ENCODE measurements around the gene HS3ST4. TPM values are rescaled to one million over a fixed set of nuclear protein-coding genes. Genes with fewer than 3 reads are reported as not detected.

Gene HS3ST4
- total RNA-seq, 4 donors from 2014 or later: 0.11 TPM; not detected in 3

- intact Hi-C loops (cut with DNase I): no loop called here
- no peak for TF ChIP-seq POLR2A (IDR thresholded peaks at IDR 0.05)
- TF ChIP-seq, protein P1, sequence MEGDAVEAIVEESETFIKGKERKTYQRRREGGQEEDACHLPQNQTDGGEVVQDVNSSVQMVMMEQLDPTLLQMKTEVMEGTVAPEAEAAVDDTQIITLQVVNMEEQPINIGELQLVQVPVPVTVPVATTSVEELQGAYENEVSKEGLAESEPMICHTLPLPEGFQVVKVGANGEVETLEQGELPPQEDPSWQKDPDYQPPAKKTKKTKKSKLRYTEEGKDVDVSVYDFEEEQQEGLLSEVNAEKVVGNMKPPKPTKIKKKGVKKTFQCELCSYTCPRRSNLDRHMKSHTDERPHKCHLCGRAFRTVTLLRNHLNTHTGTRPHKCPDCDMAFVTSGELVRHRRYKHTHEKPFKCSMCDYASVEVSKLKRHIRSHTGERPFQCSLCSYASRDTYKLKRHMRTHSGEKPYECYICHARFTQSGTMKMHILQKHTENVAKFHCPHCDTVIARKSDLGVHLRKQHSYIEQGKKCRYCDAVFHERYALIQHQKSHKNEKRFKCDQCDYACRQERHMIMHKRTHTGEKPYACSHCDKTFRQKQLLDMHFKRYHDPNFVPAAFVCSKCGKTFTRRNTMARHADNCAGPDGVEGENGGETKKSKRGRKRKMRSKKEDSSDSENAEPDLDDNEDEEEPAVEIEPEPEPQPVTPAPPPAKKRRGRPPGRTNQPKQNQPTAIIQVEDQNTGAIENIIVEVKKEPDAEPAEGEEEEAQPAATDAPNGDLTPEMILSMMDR (IDR thresholded peaks at IDR 0.05): no peak
- WGBS, 2 donors: 38 to 53% methylated on average over 7 of the region's 7 CpGs
- no peak for DNase-seq
- no peaks in the 10 kb centered on the region for H3K4me1 ChIP-seq
- no peak overlapping the region for H3K27ac ChIP-seq
- H3K4me3 ChIP-seq (replicated peaks in 1 of 3): no peak overlapping the region
- no peaks in the 10 kb centered on the region for H3K27me3 ChIP-seq
- H3K9me3 ChIP-seq: no peaks in the 10 kb centered on the region
- no peaks in the 10 kb centered on the region for H3K36me3 ChIP-seq
Observed at GRCh38 chr16:25747160-25747758, 55.5 kb downstream of the HS3ST4 start.

DNA sequence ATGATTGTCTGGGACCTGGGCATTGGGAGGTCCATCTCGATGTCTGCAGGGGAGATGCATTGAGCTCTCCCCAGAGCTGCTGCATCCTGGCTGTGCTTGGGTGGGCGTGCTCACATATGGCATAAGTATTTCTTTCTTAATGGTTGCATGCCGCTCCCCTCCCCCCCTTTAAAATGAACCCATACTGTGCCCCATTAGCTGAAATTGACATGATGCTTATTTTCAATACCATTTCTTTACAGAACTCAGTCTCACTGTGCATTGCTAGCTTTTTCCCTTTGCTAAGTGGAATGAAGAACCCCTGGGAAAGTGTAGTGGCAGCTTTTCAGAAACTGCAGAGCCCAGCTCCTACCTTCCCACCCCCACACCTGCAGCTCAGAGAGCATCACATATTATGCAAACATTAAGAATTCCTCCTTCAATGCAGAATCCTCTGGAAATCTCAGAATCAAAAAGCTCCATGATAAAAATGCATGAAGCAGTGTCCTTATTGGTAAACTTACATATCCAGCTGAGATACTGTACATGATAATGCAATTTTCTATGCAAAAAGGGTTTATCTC lies 56.4 kb downstream of the HS3ST4 start:
- H3K27me3 ChIP-seq: no peaks in the 10 kb centered on the region
- 74 to 83% methylated on average over 3 of the region's 3 CpGs for WGBS, 2 donors
- intact Hi-C loops (cut with DNase I): no loop called here
- H3K9me3 ChIP-seq: no peaks in the 10 kb centered on the region
- no peak for TF ChIP-seq POLR2A (IDR thresholded peaks at IDR 0.05)
- TF ChIP-seq, protein P1 (IDR thresholded peaks at IDR 0.05): no peak
- H3K36me3 ChIP-seq: no peaks in the 10 kb centered on the region
- no peaks in the 10 kb centered on the region for H3K4me1 ChIP-seq
- no peak overlapping the region for H3K27ac ChIP-seq
- H3K4me3 ChIP-seq (replicated peaks in 1 of 3): no peak overlapping the region
- no peak for DNase-seq

DNA sequence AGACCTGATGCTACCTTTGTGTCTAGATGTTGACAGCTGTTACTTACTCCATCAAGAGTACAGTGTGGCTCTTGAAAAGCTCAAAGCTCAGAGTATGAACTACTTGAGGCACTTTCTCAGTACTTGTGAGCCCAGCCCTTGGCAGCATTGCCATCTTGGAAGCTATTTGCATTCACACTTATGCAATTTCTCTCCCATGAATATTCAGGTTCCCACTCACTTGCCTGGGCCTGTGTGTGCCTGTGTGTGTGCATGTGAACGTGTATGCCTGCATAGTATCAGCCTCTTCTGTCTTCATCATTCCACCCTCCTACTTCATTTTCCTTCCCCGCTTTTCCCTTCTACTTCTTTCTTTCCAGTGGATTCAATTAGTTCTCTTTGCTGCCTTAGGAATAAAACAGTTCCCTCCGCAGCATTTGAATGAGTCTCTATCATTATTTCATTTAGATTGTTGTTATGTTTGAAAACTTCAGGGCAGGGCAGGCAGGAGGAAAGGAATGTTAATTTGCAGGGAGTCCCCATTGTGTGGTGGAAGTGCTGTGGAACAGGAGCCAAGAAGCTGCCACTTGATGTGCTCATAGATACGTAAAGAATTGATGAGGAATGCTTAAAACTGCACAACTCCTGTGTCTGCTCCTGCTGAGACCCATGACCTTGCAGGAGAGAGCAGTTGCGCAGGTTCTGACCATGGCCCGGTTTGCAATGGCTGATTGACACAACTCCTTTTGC lies 58.9 kb downstream of the HS3ST4 start:
- DNase-seq: no peak
- Histone ChIP-seq H3K27me3 (no peaks in the 10 kb centered on the region), H3K36me3 (no peaks in the 10 kb centered on the region), H3K27ac (no peak overlapping the region), H3K9me3 (no peaks in the 10 kb centered on the region), H3K4me3 (replicated peaks in 1 of 3) (no peak overlapping the region), H3K4me1 (no peaks in the 10 kb centered on the region)
- 49 to 56% methylated on average over 6 of the region's 6 CpGs for WGBS, 2 donors
- TF ChIP-seq, protein P1 (IDR thresholded peaks at IDR 0.05): no peak
- TF ChIP-seq POLR2A (IDR thresholded peaks at IDR 0.05): no peak
- intact Hi-C loops (cut with DNase I): no loop called here

DNA sequence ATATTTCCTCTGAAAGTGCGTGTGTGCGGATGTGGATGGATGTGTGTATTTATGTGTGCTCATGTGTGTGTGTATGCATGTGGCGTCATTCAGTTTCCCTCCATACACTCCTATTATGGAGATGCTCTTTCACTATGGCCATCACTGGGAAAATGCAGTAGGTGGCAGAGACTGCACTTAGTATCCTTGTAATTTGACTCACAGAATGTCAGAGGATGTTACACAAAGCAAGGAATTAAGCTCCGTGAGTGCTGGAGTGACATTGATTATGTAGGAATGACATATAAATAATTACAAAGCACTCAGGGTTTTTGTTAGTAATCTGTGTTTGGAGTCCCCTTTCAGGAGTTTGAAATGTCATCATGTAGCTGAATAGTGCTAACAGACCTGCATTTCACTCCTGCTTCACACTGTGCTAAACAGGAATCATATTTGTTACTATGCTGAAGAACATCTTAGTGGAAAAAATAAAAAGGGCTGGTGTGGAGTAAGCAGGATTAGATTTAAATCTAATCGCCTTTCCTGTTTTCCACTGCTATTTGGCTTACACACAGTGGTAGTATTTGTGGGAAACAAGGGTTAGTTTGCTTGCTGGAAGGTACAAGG lies 59.6 kb downstream of the HS3ST4 start:
- Histone ChIP-seq H3K36me3 (no peaks in the 10 kb centered on the region), H3K4me3 (replicated peaks in 1 of 3) (no peak overlapping the region), H3K27me3 (no peaks in the 10 kb centered on the region), H3K27ac (no peak overlapping the region), H3K9me3 (no peaks in the 10 kb centered on the region), H3K4me1 (no peaks in the 10 kb centered on the region)
- intact Hi-C loops (cut with DNase I): no loop called here
- WGBS, 2 donors: 69 to 72% methylated on average over 5 of the region's 5 CpGs
- DNase-seq: no peak
- TF ChIP-seq, protein P1 (IDR thresholded peaks at IDR 0.05): no peak
- TF ChIP-seq POLR2A (IDR thresholded peaks at IDR 0.05): no peak

All from thyroid gland (tissue), 4 donors.